Testis (tissue), 2 donors: ENCODE results near the gene BCAS3.

Source experiments
- POLR2A ChIP-seq: fragments of 450-650 bp; IDR thresholded peaks from one replicate; pipeline ENCODE4 v1.6.1; 2017; ENCODE audit warnings: antibody characterized with exemption, mild to moderate bottlenecking, moderate library complexity
- TF ChIP-seq, protein P1 (sequence below), 3 experiments: fragments of 450-650 bp in 2 of 3; fragments of 200-600 bp in 1 of 3; sonication (generic) in 1 of 3; IDR thresholded peaks; one replicate each; pipeline ENCODE4 v1.5.1; 2016 to 2019; ENCODE audit warnings: antibody characterized with exemption in 3 of 3, mild to moderate bottlenecking in 2 of 3, moderate library complexity in 1 of 3

DNA sequence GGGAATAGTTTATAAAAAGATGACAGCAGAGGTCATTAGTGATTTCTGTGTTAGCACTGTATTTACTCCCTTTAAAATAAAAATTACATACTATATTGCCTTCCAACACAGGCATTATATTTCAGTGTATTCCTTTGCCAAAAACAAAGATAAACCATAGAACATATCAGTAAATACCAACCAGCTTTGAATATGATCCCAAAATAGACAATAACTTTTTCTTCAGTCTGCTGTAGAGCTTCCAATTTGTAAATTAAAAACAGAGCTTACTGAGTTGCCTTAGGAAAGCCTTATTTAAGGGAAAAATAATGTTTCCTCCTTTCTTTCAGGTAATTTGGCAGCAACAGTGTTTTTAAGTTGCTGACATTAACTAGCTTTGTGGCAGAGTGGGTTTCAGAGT lies 369.9 kb downstream of the BCAS3 start:
- TF ChIP-seq, protein P1, sequence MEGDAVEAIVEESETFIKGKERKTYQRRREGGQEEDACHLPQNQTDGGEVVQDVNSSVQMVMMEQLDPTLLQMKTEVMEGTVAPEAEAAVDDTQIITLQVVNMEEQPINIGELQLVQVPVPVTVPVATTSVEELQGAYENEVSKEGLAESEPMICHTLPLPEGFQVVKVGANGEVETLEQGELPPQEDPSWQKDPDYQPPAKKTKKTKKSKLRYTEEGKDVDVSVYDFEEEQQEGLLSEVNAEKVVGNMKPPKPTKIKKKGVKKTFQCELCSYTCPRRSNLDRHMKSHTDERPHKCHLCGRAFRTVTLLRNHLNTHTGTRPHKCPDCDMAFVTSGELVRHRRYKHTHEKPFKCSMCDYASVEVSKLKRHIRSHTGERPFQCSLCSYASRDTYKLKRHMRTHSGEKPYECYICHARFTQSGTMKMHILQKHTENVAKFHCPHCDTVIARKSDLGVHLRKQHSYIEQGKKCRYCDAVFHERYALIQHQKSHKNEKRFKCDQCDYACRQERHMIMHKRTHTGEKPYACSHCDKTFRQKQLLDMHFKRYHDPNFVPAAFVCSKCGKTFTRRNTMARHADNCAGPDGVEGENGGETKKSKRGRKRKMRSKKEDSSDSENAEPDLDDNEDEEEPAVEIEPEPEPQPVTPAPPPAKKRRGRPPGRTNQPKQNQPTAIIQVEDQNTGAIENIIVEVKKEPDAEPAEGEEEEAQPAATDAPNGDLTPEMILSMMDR (IDR thresholded peaks at IDR 0.05) = no peak
- no peak for TF ChIP-seq POLR2A
